Tibial nerve (tissue), 4 donors: ENCODE results near the gene SPNS3.

ENCODE experiments used
- EP300 ChIP-seq, 2 donors: sonication (generic); formaldehyde crosslinking; IDR thresholded peaks; one replicate each; pipeline ENCODE4 v1.6.1; 2017; ENCODE audit warnings: antibody characterized with exemption in 2 of 2, mild to moderate bottlenecking in 1 of 2
- POLR2A ChIP-seq, 2 donors: fragments of 450-650 bp; IDR thresholded peaks; one replicate each; pipeline ENCODE4 v1.6.1; 2017; ENCODE audit warnings: antibody characterized with exemption in 2 of 2, mild to moderate bottlenecking in 2 of 2, moderate library complexity in 2 of 2
- TF ChIP-seq, protein P1 (sequence below), 5 experiments: fragments of 200-600 bp in 3 of 5; fragments of 450-650 bp in 2 of 5; sonication (generic) in 3 of 5; IDR thresholded peaks; one replicate each; pipeline ENCODE4 v1.5.1; 2016 to 2019; ENCODE audit warnings: antibody characterized with exemption in 5 of 5, mild to moderate bottlenecking in 3 of 5, moderate library complexity in 2 of 5

DNA sequence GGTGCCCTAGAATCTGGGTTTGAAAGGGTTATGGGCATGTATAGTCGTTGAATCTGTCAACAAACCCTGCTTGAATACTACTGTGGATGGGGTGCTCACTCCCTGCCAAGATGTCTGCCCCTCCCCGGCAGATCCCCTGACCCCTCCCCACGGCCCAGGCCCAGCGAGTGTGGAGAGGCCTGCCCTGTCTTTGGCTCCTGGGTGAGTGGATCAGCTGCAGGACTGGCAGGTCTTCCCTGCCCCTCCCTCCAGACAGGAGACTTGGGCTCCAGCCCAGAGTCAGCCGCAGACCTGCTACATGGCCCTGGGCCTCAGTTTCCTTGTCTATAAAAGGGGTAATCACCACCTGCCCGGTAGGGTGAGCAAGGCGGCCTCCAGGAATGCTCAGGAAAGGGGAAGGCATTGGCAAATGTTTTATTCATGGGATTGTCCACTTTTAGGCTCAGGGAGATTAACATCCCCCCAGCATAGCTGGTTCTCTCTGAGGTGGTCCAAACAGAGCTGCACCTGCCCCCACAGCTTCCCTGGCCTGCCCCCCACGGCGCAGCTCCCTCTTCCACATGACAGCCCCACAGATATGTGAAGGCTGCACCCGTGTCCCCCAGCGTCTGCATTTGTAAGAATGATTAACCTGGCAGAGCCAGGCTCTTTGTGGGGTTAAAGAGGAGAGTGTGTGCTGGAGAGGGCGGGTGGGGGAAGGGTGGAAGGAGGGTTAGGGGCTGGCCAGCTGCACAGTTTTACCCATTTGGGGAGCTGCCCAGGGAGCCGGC, 46.4 kb downstream of the SPNS3 start:
- TF ChIP-seq, protein P1, sequence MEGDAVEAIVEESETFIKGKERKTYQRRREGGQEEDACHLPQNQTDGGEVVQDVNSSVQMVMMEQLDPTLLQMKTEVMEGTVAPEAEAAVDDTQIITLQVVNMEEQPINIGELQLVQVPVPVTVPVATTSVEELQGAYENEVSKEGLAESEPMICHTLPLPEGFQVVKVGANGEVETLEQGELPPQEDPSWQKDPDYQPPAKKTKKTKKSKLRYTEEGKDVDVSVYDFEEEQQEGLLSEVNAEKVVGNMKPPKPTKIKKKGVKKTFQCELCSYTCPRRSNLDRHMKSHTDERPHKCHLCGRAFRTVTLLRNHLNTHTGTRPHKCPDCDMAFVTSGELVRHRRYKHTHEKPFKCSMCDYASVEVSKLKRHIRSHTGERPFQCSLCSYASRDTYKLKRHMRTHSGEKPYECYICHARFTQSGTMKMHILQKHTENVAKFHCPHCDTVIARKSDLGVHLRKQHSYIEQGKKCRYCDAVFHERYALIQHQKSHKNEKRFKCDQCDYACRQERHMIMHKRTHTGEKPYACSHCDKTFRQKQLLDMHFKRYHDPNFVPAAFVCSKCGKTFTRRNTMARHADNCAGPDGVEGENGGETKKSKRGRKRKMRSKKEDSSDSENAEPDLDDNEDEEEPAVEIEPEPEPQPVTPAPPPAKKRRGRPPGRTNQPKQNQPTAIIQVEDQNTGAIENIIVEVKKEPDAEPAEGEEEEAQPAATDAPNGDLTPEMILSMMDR (IDR thresholded peaks at IDR 0.05), result no peak
- no peak for TF ChIP-seq EP300 (IDR thresholded peaks at IDR 0.05)
- TF ChIP-seq POLR2A (IDR thresholded peaks at IDR 0.05), result no peak
